ENCODE measurements around the gene GNA12.

GNA12 gene

DNA sequence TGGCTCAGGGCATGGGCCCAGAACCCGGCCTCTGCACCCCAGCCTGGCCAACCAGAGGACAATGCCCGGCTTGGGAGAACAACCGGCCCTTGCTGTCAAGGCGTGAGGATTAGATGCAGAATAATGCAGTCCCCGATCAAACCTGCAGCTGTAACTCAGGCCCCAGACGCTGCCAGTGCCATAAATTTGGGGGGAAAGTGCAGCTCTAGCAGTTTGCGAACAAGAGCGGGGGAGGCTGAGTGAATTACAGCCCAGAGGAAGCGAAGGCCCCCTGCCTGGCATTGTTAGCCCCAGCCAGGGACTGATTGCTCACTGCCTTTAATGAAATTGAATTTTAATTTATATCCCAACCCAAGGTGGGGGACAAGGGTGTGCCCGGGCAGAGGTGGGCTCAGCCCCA, 38.0 kb upstream of the GNA12 start:
- Histone ChIP-seq H3K27me3 (ENCODE audit: control insufficient read depth in 3 of 3, insufficient read depth in 3 of 3, low read depth in 1 of 3, low read length in 3 of 3) (no peaks in the 10 kb centered on the region), H2BK120ac (ENCODE audit: low read depth, low read length) (no peak overlapping the region), H3K4me1 (ENCODE audit: control insufficient read depth in 2 of 2, insufficient read depth in 1 of 2, low read depth in 1 of 2, low read length in 2 of 2) (peaks cover 15 to 34% of the 10 kb centered on the region in 2 donors), H3K23ac (ENCODE audit: low read depth, low read length, poor library complexity) (no peak overlapping the region), H3K27ac (replicated peaks; ENCODE audit: low read length) (no peak overlapping the region), H3K4ac (ENCODE audit: low read length) (no peak overlapping the region), H3K36me3 (replicated peaks in 1 of 2; ENCODE audit: control insufficient read depth in 2 of 2, insufficient read depth in 2 of 2, low read length in 2 of 2) (peaks cover 0 to 2% of the 10 kb centered on the region in 2 donors), H2AFZ (ENCODE audit: low read length) (peak overlapping the region; percentile 29), H2BK15ac (ENCODE audit: low read length) (no peak overlapping the region), H3K79me1 (ENCODE audit: low read depth, low read length) (no peaks in the 10 kb centered on the region), H3K14ac (ENCODE audit: low read length) (no peak overlapping the region), H4K91ac (ENCODE audit: low read depth, low read length, poor library complexity) (no peak overlapping the region), H4K8ac (ENCODE audit: low read depth, low read length) (no peak overlapping the region), H2BK12ac (ENCODE audit: low read length) (no peak overlapping the region), H3K9ac (ENCODE audit: low read depth, low read length, poor library complexity) (no peak overlapping the region), H3K4me3 (ENCODE audit: low read length in 2 of 2) (no peak overlapping the region), H3K4me2 (ENCODE audit: insufficient read depth, low read length, poor library complexity, severe bottlenecking) (no peak overlapping the region), H3K9me3 (replicated peaks in 1 of 2; ENCODE audit: control insufficient read depth in 2 of 2, insufficient read depth in 1 of 2, low read depth in 1 of 2, low read length in 2 of 2) (peaks cover 0 to 8% of the 10 kb centered on the region in 2 donors), H3K18ac (ENCODE audit: low read length) (peak overlapping the region; percentile 41), H2AK5ac (ENCODE audit: low read depth, low read length) (no peak overlapping the region), H2BK5ac (ENCODE audit: low read length) (no peak overlapping the region)
- WGBS, 2 donors (ENCODE audit: extremely low coverage in 2 of 2, insufficient read length in 2 of 2, insufficient replicate concordance in 1 of 2), result no CpG with 5 or more reads among the region's 10 CpGs
- DNase-seq (ENCODE audit: low spot score), result no peak

DNA sequence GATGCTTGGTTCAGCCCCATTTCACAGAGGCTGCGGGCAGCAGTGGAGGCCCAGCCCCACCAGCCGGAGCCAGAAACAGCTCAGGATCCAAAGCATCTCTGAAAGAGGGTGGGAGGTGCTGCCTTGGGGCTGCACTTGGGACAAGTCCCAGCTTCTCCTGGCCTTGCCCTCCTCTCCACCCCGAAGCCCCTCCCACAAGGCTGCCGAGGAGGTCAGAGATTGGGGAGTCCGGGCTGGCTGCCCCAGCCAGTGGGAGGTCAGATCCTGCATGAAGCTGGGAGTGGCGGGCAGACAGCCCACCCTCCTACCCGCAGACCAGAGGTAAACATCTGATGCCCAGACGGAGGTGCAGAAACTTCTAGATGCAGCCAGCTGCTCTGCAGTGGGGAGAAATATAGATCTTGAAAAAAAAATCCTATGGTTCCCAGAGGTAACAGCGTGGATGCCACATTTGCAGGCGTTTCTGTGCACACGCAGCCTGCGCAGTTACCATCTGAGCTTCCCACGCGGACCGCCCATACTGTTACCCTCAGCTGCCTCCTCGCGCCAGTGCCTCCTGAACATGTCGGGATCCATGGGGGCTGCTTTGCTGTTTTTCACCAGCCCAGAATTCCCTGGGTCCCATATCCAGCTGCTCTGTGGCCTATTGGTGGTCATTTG, 36.9 kb upstream of the GNA12 start:
- Histone ChIP-seq H3K4me1 (ENCODE audit: control insufficient read depth in 2 of 2, insufficient read depth in 1 of 2, low read depth in 1 of 2, low read length in 2 of 2) (peaks cover 14 to 31% of the 10 kb centered on the region in 2 donors), H3K9ac (ENCODE audit: low read depth, low read length, poor library complexity) (no peak overlapping the region), H3K36me3 (replicated peaks in 1 of 2; ENCODE audit: control insufficient read depth in 2 of 2, insufficient read depth in 2 of 2, low read length in 2 of 2) (peaks cover 0 to 2% of the 10 kb centered on the region in 2 donors), H2BK12ac (ENCODE audit: low read length) (no peak overlapping the region), H3K4me2 (ENCODE audit: insufficient read depth, low read length, poor library complexity, severe bottlenecking) (no peak overlapping the region), H2BK15ac (ENCODE audit: low read length) (no peak overlapping the region), H3K18ac (ENCODE audit: low read length) (peak overlapping the region; percentile 70), H2AFZ (ENCODE audit: low read length) (peak overlapping the region; percentile 56), H3K79me1 (ENCODE audit: low read depth, low read length) (no peaks in the 10 kb centered on the region), H3K4me3 (ENCODE audit: low read length in 2 of 2) (no peak overlapping the region), H3K27me3 (ENCODE audit: control insufficient read depth in 3 of 3, insufficient read depth in 3 of 3, low read depth in 1 of 3, low read length in 3 of 3) (no peaks in the 10 kb centered on the region), H4K8ac (ENCODE audit: low read depth, low read length) (no peak overlapping the region), H3K9me3 (replicated peaks in 1 of 2; ENCODE audit: control insufficient read depth in 2 of 2, insufficient read depth in 1 of 2, low read depth in 1 of 2, low read length in 2 of 2) (peaks cover 0 to 8% of the 10 kb centered on the region in 2 donors), H2BK120ac (ENCODE audit: low read depth, low read length) (no peak overlapping the region), H3K27ac (replicated peaks; ENCODE audit: low read length) (no peak overlapping the region), H3K23ac (ENCODE audit: low read depth, low read length, poor library complexity) (no peak overlapping the region), H4K91ac (ENCODE audit: low read depth, low read length, poor library complexity) (no peak overlapping the region), H3K14ac (ENCODE audit: low read length) (no peak overlapping the region), H2AK5ac (ENCODE audit: low read depth, low read length) (peak overlapping the region; percentile 89), H3K4ac (ENCODE audit: low read length) (no peak overlapping the region), H2BK5ac (ENCODE audit: low read length) (no peak overlapping the region)
- no CpG with 5 or more reads among the region's 18 CpGs for WGBS, 2 donors (ENCODE audit: extremely low coverage in 2 of 2, insufficient read length in 2 of 2, insufficient replicate concordance in 1 of 2)
- DNase-seq (ENCODE audit: low spot score), result no peak

DNA sequence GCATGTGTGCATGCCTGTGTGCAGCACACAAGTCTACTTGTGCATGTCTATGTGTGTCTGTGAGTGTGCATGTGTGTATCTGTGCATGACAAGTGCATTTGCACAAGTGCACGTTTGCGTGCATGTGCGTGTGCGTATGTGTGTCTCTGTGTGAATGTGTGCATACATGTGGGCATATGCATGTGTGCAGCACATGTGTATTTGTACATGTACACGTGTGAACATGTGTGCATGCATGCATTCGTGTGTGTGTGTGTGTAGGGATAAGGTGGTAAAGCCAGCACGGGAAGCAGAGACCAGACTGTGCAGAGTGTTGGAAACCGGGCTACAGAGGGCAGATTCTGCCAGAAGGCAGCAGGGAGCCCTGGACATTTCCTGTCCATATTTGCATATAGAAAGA, 35.9 kb upstream of the GNA12 start:
- peak overlapping the region; percentile 56 for H2AFZ ChIP-seq (ENCODE audit: low read length)

DNA sequence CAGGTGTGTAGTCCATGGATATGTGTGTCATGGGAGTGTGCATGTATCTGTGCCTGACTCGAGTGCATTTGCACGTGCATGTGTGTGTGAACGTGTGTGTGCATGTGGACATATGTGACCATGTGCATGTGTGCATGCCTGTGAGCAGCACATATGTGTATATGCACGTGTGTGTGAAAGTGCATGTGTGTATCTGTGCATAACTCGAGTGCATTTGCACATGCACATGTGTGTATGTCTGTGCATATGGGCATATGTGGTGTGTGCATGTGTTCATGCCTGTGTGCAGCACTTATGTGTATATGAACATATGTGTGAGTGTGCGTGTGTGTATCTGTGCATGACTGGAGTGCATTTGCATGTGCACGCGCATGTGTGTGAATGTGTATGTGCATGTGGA, 35.2 kb upstream of the GNA12 start:
- Histone ChIP-seq H3K4me2 (ENCODE audit: insufficient read depth, low read length, poor library complexity, severe bottlenecking) (no peak overlapping the region), H3K23ac (ENCODE audit: low read depth, low read length, poor library complexity) (peak overlapping the region; percentile 48), H4K91ac (ENCODE audit: low read depth, low read length, poor library complexity) (no peak overlapping the region), H3K4me3 (ENCODE audit: low read length in 2 of 2) (peak overlapping the region in 1 of 2 donors; percentile 58), H2BK5ac (ENCODE audit: low read length) (no peak overlapping the region), H2BK120ac (ENCODE audit: low read depth, low read length) (no peak overlapping the region), H3K9ac (ENCODE audit: low read depth, low read length, poor library complexity) (peak overlapping the region; percentile 56), H3K4ac (ENCODE audit: low read length) (no peak overlapping the region), H3K9me3 (replicated peaks in 1 of 2; ENCODE audit: control insufficient read depth in 2 of 2, insufficient read depth in 1 of 2, low read depth in 1 of 2, low read length in 2 of 2) (peaks cover 0 to 8% of the 10 kb centered on the region in 2 donors), H4K8ac (ENCODE audit: low read depth, low read length) (no peak overlapping the region), H3K18ac (ENCODE audit: low read length) (peak overlapping the region; percentile 31), H2BK12ac (ENCODE audit: low read length) (no peak overlapping the region), H3K14ac (ENCODE audit: low read length) (peak overlapping the region; percentile 14), H2AFZ (ENCODE audit: low read length) (no peak overlapping the region), H2BK15ac (ENCODE audit: low read length) (no peak overlapping the region), H3K27me3 (ENCODE audit: control insufficient read depth in 3 of 3, insufficient read depth in 3 of 3, low read depth in 1 of 3, low read length in 3 of 3) (no peaks in the 10 kb centered on the region), H2AK5ac (ENCODE audit: low read depth, low read length) (no peak overlapping the region), H3K27ac (replicated peaks; ENCODE audit: low read length) (no peak overlapping the region), H3K36me3 (replicated peaks in 1 of 2; ENCODE audit: control insufficient read depth in 2 of 2, insufficient read depth in 2 of 2, low read length in 2 of 2) (peaks cover 0 to 2% of the 10 kb centered on the region in 2 donors), H3K79me1 (ENCODE audit: low read depth, low read length) (no peaks in the 10 kb centered on the region), H3K4me1 (ENCODE audit: control insufficient read depth in 2 of 2, insufficient read depth in 1 of 2, low read depth in 1 of 2, low read length in 2 of 2) (peaks cover 16 to 31% of the 10 kb centered on the region in 2 donors)
- DNase-seq (ENCODE audit: low spot score), result no peak
- WGBS, 2 donors (ENCODE audit: extremely low coverage in 2 of 2, insufficient read length in 2 of 2, insufficient replicate concordance in 1 of 2), result no CpG with 5 or more reads among the region's 8 CpGs

More for the DNA sequence above, 35.9 kb upstream of the GNA12 start:
- Histone ChIP-seq H3K27ac (replicated peaks; ENCODE audit: low read length) (no peak overlapping the region), H3K79me1 (ENCODE audit: low read depth, low read length) (no peaks in the 10 kb centered on the region), H4K8ac (ENCODE audit: low read depth, low read length) (peak overlapping the region; percentile 70), H2BK120ac (ENCODE audit: low read depth, low read length) (no peak overlapping the region), H3K18ac (ENCODE audit: low read length) (peak overlapping the region; percentile 31), H3K23ac (ENCODE audit: low read depth, low read length, poor library complexity) (peak overlapping the region; percentile 3), H2BK5ac (ENCODE audit: low read length) (no peak overlapping the region), H2BK15ac (ENCODE audit: low read length) (no peak overlapping the region), H2BK12ac (ENCODE audit: low read length) (peak overlapping the region; percentile 12), H3K4me3 (ENCODE audit: low read length in 2 of 2) (peak overlapping the region in 1 of 2 donors; percentile 58), H3K4me2 (ENCODE audit: insufficient read depth, low read length, poor library complexity, severe bottlenecking) (no peak overlapping the region), H4K91ac (ENCODE audit: low read depth, low read length, poor library complexity) (peak overlapping the region; percentile 80), H3K4ac (ENCODE audit: low read length) (no peak overlapping the region), H2AK5ac (ENCODE audit: low read depth, low read length) (no peak overlapping the region), H3K27me3 (ENCODE audit: control insufficient read depth in 3 of 3, insufficient read depth in 3 of 3, low read depth in 1 of 3, low read length in 3 of 3) (no peaks in the 10 kb centered on the region), H3K9ac (ENCODE audit: low read depth, low read length, poor library complexity) (peak overlapping the region; percentile 56), H3K9me3 (replicated peaks in 1 of 2; ENCODE audit: control insufficient read depth in 2 of 2, insufficient read depth in 1 of 2, low read depth in 1 of 2, low read length in 2 of 2) (peaks cover 0 to 8% of the 10 kb centered on the region in 2 donors), H3K14ac (ENCODE audit: low read length) (peak overlapping the region; percentile 67), H3K4me1 (ENCODE audit: control insufficient read depth in 2 of 2, insufficient read depth in 1 of 2, low read depth in 1 of 2, low read length in 2 of 2) (peaks cover 16 to 31% of the 10 kb centered on the region in 2 donors), H3K36me3 (replicated peaks in 1 of 2; ENCODE audit: control insufficient read depth in 2 of 2, insufficient read depth in 2 of 2, low read length in 2 of 2) (peaks cover 0 to 2% of the 10 kb centered on the region in 2 donors)
- no peak for DNase-seq (ENCODE audit: low spot score)
- WGBS, 2 donors (ENCODE audit: extremely low coverage in 2 of 2, insufficient read length in 2 of 2, insufficient replicate concordance in 1 of 2), result no CpG with 5 or more reads among the region's 8 CpGs

Data from neuronal stem cell (in vitro differentiated cells).